T-helper 1 cell treated with Interleukin-12 subunit alpha and Interleukin-12 subunit beta and Interleukin-4 antibody, amounts not matched to agents 30 μg/mL and 1 μg/mL, for 36 hours (primary cell): ENCODE data around the gene NFE2L1.
"Not testable (repeated sequence)": the region's sequence is repeated elsewhere in the genome, so short reads cannot be mapped to it uniquely, and the experiment has no call there.

Experiments used
- H3K27ac Mint-ChIP-seq: one replicate; pipeline ENCODE4 v1.8.0; 2021; ENCODE audit warnings: mild to moderate bottlenecking, mixed read lengths
- H3K27me3 Mint-ChIP-seq: one replicate; pipeline ENCODE4 v1.8.0; 2021; ENCODE audit warnings: low read depth, mixed read lengths
- H3K36me3 Mint-ChIP-seq: one replicate; pipeline ENCODE4 v1.8.0; 2021; ENCODE audit warnings: low read depth, mixed read lengths
- H3K4me1 Mint-ChIP-seq: one replicate; pipeline ENCODE4 v1.8.0; 2021; ENCODE audit warnings: low read depth, mixed read lengths
- H3K4me3 Mint-ChIP-seq: one replicate; pipeline ENCODE4 v1.8.0; 2021; ENCODE audit warnings: mild to moderate bottlenecking, moderate library complexity, mixed read lengths
- H3K9me3 Mint-ChIP-seq: one replicate; pipeline ENCODE4 v1.8.0; 2021; ENCODE audit warnings: mixed read lengths

NFE2L1 gene

DNA sequence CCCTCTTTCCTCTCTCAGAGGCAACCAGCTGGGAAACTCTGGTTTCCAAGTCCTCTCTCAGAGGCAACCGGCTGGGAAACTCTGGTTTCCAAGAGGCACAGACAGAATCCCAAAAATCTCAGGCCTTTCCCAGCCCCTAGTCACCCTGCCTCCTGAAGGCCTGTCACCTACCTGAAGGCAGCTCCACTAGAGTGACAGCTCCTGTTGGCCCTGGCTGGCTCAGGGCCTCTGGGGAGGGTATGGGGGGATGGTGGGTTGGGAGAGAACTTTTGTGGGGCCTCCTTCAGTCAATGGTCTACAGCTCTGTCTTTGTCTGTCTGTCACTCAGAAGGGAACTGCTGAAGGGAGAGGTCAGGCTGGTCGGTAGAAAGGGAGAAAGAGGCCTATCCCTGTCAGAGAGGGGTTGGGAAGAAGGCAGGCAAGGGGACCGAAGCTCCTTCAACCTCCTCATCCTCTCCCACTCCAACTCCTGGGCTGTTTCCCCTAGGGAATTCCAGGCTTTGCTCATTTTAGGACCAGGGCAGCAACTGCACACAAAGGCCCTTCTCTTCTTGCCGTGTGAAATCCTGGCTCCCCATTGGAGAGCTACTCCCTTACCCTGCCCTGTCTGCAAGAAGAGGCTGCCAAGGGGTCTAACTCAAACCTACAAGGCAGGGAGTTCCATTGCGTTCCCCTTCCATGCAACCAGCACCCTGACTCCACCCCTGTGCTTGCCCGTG is 34.1 kb upstream of the NFE2L1 start:
- Mint-ChIP-seq H3K4me3 (no peak overlapping the region), H3K9me3 (no peaks in the 10 kb centered on the region), H3K4me1 (peaks cover 28% of the 10 kb centered on the region), H3K27me3 (peaks cover 34% of the 10 kb centered on the region), H3K27ac (no peak overlapping the region), H3K36me3 (no peaks in the 10 kb centered on the region)

- Mint-ChIP-seq H3K36me3 (no peaks in the 10 kb centered on the region), H3K9me3 (no peaks in the 10 kb centered on the region), H3K4me1 (peaks cover 28% of the 10 kb centered on the region), H3K27me3 (peaks cover 30% of the 10 kb centered on the region), H3K4me3 (no peak overlapping the region), H3K27ac (no peak overlapping the region)
Observed at GRCh38 chr17:48014595-48015111, 33.5 kb upstream of the NFE2L1 start.

DNA sequence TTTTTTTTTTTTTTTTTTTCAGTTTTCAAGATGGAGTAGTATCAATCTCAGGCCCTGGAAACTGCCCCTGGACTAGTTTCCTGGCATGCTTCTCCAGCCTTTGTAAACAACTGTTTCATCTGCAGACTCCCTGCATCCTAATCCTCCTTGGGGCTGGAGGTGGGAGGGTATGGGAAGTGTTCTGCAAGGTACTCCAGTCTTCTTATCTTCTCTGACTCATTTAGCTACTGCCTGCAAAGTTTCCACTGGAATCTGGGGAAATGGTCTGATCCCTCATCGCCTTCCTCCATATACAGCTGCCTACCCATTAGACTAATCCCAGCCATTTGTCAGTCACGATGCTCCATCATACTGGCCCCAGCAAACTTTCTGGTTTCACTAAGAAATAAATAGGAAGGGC is 32.0 kb upstream of the NFE2L1 start:
- H3K4me3 Mint-ChIP-seq, result peak overlapping the region; percentile 28
- peaks cover 23% of the 10 kb centered on the region for H3K27me3 Mint-ChIP-seq
- peaks cover 27% of the 10 kb centered on the region for H3K4me1 Mint-ChIP-seq
- no peak overlapping the region for H3K27ac Mint-ChIP-seq
- peaks cover 1% of the 10 kb centered on the region for H3K36me3 Mint-ChIP-seq
- no peaks in the 10 kb centered on the region for H3K9me3 Mint-ChIP-seq

DNA sequence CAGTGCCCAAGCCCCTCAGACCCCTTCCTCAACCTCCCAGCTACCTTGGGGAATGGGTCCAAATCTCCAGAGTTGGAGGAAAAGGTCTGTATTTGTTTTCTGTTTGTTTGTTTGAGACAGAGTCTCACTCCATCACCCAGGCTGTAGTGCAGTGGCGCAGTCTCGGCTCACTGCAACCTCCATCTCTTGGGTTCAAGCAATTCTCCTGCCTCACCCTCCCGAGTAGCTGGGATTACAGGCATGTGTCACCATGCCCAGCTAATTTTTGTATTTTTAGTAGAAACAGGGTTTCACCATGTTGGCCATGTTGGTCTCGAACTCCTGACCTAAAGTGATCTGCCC is 30.4 kb upstream of the NFE2L1 start:
- H3K9me3 Mint-ChIP-seq, H3K36me3 Mint-ChIP-seq: not testable (repeated sequence)
- peaks cover 21% of the 10 kb centered on the region for H3K4me1 Mint-ChIP-seq
- peak overlapping the region; percentile 19 for H3K4me3 Mint-ChIP-seq
- peaks cover 25% of the 10 kb centered on the region for H3K27me3 Mint-ChIP-seq
- peak overlapping the region; percentile 94 for H3K27ac Mint-ChIP-seq

DNA sequence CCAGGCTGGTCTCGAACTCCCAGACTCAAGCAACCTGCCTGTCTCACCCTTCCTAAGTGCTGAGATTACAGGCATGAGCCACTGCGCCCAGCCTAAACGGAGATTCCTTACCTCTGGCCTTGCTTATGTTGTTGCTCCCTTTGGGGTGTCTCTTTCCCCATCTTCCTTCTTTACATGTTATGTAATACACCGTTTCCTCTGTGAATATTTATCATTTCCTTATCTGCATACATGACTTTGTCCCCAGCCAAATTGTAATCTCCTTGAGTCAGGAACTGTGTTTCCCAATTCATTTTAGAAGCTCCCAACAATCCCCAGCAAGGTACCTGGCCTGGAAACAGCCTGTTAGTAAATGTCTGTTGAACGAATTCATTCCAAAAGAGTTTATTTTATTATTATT is 26.2 kb upstream of the NFE2L1 start:
- Mint-ChIP-seq H3K4me1 (peaks cover 33% of the 10 kb centered on the region), H3K27ac (no peak overlapping the region), H3K36me3 (peaks cover 1% of the 10 kb centered on the region), H3K27me3 (peaks cover 16% of the 10 kb centered on the region), H3K4me3 (no peak overlapping the region), H3K9me3 (no peaks in the 10 kb centered on the region)

- H3K9me3 Mint-ChIP-seq, result no peaks in the 10 kb centered on the region
- peaks cover 19% of the 10 kb centered on the region for H3K27me3 Mint-ChIP-seq
- H3K36me3 Mint-ChIP-seq, result peaks cover 1% of the 10 kb centered on the region
- peaks cover 25% of the 10 kb centered on the region for H3K4me1 Mint-ChIP-seq
- peak overlapping the region; percentile 31 for H3K4me3 Mint-ChIP-seq
- H3K27ac Mint-ChIP-seq, result no peak overlapping the region
Observed at GRCh38 chr17:48022901-48023300, 25.3 kb upstream of the NFE2L1 start.

GRCh38 chr17:48023400-48024148 is 24.6 kb upstream of the NFE2L1 start:
- peaks cover 19% of the 10 kb centered on the region for H3K27me3 Mint-ChIP-seq
- H3K4me1 Mint-ChIP-seq, result peaks cover 22% of the 10 kb centered on the region
- peaks cover 1% of the 10 kb centered on the region for H3K36me3 Mint-ChIP-seq
- H3K9me3 Mint-ChIP-seq, result no peaks in the 10 kb centered on the region
- peak overlapping the region; percentile 67 for H3K4me3 Mint-ChIP-seq
- H3K27ac Mint-ChIP-seq, result peak overlapping the region; percentile 54

GRCh38 chr17:48024149-48025039 is 23.8 kb upstream of the NFE2L1 start:
- Mint-ChIP-seq H3K36me3 (peaks cover 1% of the 10 kb centered on the region), H3K4me3 (peak overlapping the region; percentile 83), H3K9me3 (no peaks in the 10 kb centered on the region), H3K4me1 (peaks cover 22% of the 10 kb centered on the region), H3K27ac (peak overlapping the region; percentile 83), H3K27me3 (peaks cover 25% of the 10 kb centered on the region)

DNA sequence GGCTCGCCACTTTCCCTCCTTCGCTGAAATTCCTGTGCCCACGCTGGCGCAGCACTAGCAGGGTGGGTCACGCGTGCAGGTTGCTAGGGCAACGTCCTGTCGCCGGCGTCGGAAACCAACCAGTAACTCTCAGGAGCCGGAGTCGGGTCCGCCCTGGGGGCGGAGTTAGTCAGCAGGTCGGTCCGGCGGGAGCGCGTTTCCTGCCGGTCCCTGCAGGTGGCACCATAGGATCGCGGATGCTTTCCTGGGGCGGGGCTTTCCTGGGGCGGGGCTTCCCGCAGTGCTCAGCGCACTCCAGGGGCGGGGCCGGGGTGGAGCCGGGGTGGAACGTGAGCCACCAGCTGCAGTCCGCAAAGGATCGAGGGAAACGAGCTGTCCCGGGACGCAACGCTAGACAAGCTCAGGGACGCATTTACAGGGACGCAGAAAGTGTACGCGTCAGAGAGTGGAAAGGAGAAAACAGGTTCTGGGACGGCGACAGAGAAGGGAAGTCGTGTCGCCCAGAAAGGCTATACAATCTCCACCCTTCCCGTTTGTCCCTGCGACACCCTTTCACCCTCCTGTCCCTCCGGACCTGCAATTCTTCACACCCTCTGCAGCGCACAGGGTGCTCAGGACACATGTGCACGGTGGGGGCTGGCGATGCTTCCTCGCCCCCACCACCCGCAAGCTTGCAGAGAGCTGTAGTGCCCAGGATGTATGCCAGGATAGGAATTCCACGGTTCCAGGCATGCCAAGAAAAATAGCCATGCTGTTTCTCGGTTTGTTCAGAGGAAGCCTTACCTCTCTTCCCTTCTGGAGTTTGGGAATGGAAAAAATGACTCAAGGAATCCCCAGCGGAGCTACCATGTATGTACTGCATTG is 22.9 kb upstream of the NFE2L1 start:
- Mint-ChIP-seq H3K27me3 (peaks cover 26% of the 10 kb centered on the region), H3K4me3 (peak overlapping the region; percentile 83), H3K9me3 (no peaks in the 10 kb centered on the region), H3K4me1 (peaks cover 22% of the 10 kb centered on the region), H3K27ac (peak overlapping the region; percentile 83), H3K36me3 (no peaks in the 10 kb centered on the region)

DNA sequence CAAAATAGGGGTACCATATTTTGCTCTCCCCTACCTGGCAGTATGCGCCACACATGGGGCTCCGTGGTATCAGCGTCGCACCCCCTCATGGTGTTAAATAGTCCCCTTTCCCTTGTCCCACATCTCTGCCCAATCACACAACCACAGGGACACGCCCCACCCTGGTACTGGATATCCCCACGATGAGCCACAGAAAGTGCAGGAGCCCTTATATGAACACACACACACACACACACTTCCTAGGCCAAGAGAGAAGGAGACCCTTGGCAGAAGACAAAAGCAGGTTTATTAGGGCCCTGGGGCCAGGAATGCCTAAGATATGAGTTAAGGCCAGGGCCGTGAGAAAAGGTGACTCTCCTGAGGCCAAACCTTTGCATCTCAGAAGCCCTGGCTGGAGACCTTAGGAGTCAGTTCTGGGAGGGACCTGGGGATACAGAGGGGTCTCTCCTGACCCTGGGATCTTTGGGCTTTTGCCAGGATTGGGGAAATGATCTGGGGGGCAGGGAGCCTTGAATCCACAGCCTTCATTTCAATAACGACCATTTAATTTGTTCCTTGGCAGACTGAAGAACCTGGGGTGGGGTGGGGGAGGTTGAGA is 22.2 kb upstream of the NFE2L1 start:
- peaks cover 33% of the 10 kb centered on the region for H3K27me3 Mint-ChIP-seq

GRCh38 chr17:48026502-48027321 is 21.4 kb upstream of the NFE2L1 start:
- Mint-ChIP-seq H3K9me3 (no peaks in the 10 kb centered on the region), H3K36me3 (no peaks in the 10 kb centered on the region), H3K4me3 (no peak overlapping the region), H3K27ac (no peak overlapping the region), H3K4me1 (peaks cover 22% of the 10 kb centered on the region), H3K27me3 (peaks cover 35% of the 10 kb centered on the region)

More for the DNA sequence above, 22.2 kb upstream of the NFE2L1 start:
- Mint-ChIP-seq H3K36me3 (no peaks in the 10 kb centered on the region), H3K27ac (no peak overlapping the region), H3K9me3 (no peaks in the 10 kb centered on the region), H3K4me1 (peaks cover 22% of the 10 kb centered on the region), H3K4me3 (peak overlapping the region; percentile 83)

- Mint-ChIP-seq H3K4me1 (peaks cover 22% of the 10 kb centered on the region), H3K27me3 (peaks cover 38% of the 10 kb centered on the region), H3K27ac (no peak overlapping the region), H3K36me3 (no peaks in the 10 kb centered on the region), H3K9me3 (no peaks in the 10 kb centered on the region), H3K4me3 (no peak overlapping the region)
Observed at GRCh38 chr17:48027322-48027981, 20.7 kb upstream of the NFE2L1 start.
